Lower leg skin (tissue), 3 donors: ENCODE results near the gene BIRC3.

ENCODE experiments used
- CTCF ChIP-seq, 3 donors: fragments of 450-650 bp; IDR thresholded peaks; one replicate each; pipeline ENCODE4 v1.5.1; 2016; ENCODE audit warnings: antibody characterized with exemption in 3 of 3, mild to moderate bottlenecking in 3 of 3, moderate library complexity in 2 of 3
- POLR2A ChIP-seq, 2 donors: fragments of 450-650 bp; IDR thresholded peaks; one replicate each; pipeline ENCODE4 v1.6.1; 2016 to 2017; ENCODE audit warnings: antibody characterized with exemption in 2 of 2, mild to moderate bottlenecking in 1 of 2, moderate library complexity in 1 of 2

DNA sequence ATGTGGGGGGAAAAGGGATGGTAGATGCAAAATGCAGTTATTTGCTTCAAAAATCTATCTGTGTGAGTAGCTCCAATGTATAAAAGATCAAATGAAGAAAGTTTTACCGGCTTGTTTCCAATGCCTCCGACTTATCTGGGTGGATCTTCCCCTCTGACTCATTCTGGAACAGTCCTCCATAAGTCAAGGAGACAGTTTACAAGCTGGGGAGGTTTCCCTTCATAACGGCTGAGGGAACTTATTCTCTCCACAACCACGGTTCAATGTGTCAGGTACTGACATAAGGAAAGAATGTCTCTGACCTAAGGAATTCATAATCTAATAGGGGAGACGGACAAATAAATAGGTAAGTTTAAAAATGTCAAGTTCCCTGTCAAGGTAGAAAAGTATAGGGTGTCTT lies 49.7 kb upstream of the BIRC3 start:
- TF ChIP-seq CTCF (IDR thresholded peaks at IDR 0.05) (no peak), POLR2A (IDR thresholded peaks at IDR 0.05) (no peak)
